GM23338 (cell line): ENCODE data around the gene MARCHF2. TPM values are rescaled to one million over a fixed set of nuclear protein-coding genes. Genes with fewer than 3 reads are reported as not detected.
"Not testable (repeated sequence)": the region's sequence is repeated elsewhere in the genome, so short reads cannot be mapped to it uniquely, and the experiment has no call there.

Experiments used
- ATAC-seq: fragments of 200-7000 bp; cut with Tn5 transposase; 3 replicates; pipeline ENCODE4 v1.9.1; 2020
- DNase-seq: peaks from one replicate; pipeline ENCODE4 v3.0.0-alpha.2; 2015; ENCODE audit warnings: low spot score
- H2AFZ ChIP-seq: fragments of 200-600 bp; sonication (generic); 2 replicates; pipeline ENCODE4 v1.8.0; 2016; ENCODE audit warnings: antibody characterized with exemption, mild to moderate bottlenecking, moderate library complexity
- H3F3A ChIP-seq: fragments of 200-600 bp; sonication (generic); replicated peaks from 2 replicates; pipeline ENCODE4 v1.8.0; 2017; ENCODE audit warnings: antibody characterized with exemption, mixed run types, low read depth
- H3K27ac ChIP-seq: fragments of 200-600 bp; sonication (generic); 2 replicates; pipeline ENCODE4 v1.6.1; 2016; ENCODE audit warnings: low read depth
- H3K27me3 ChIP-seq: fragments of 200-600 bp; sonication (generic); 2 replicates; pipeline ENCODE4 v1.8.0; 2016; ENCODE audit warnings: mild to moderate bottlenecking, mixed run types, moderate library complexity; ENCODE audit not compliant: insufficient read depth
- H3K36me3 ChIP-seq: fragments of 200-600 bp; sonication (generic); 2 replicates; pipeline ENCODE4 v1.8.0; 2016; ENCODE audit warnings: mild to moderate bottlenecking; ENCODE audit not compliant: insufficient read depth
- H3K4me1 ChIP-seq: fragments of 200-600 bp; sonication (generic); 2 replicates; pipeline ENCODE4 v1.8.0; 2016; ENCODE audit warnings: mild to moderate bottlenecking, moderate library complexity; ENCODE audit not compliant: insufficient read depth
- H3K4me2 ChIP-seq: fragments of 200-600 bp; sonication (generic); 2 replicates; pipeline ENCODE4 v1.7.1; 2017; ENCODE audit warnings: mixed run types
- H3K4me3 ChIP-seq: fragments of 200-600 bp; sonication (generic); 2 replicates; pipeline ENCODE4 v1.6.1; 2016; ENCODE audit warnings: mixed run types
- H3K79me2 ChIP-seq: fragments of 200-600 bp; sonication (generic); replicated peaks from 2 replicates; pipeline ENCODE4 v1.8.0; 2017; ENCODE audit warnings: mild to moderate bottlenecking; ENCODE audit not compliant: insufficient read depth
- H3K9me2 ChIP-seq: fragments of 200-600 bp; sonication (generic); 2 replicates; pipeline ENCODE4 v1.8.0; 2017; ENCODE audit not compliant: insufficient read depth
- H4K20me1 ChIP-seq: fragments of 200-600 bp; sonication (generic); replicated peaks from 2 replicates; pipeline ENCODE4 v1.8.0; 2017; ENCODE audit warnings: mild to moderate bottlenecking; ENCODE audit not compliant: insufficient read depth
- H3K27ac Mint-ChIP-seq: 2 replicates; pipeline ENCODE4 v1.8.0; 2020; ENCODE audit warnings: inconsistent platforms, mild to moderate bottlenecking, moderate library complexity, mixed read lengths
- H3K27me3 Mint-ChIP-seq: 3 replicates; pipeline ENCODE4 v1.8.0; 2022; ENCODE audit warnings: low read depth, mild to moderate bottlenecking, moderate library complexity, mixed read lengths, inconsistent platforms; ENCODE audit not compliant: insufficient read depth, poor library complexity
- H3K36me3 Mint-ChIP-seq: 3 replicates; pipeline ENCODE4 v1.8.0; 2021; ENCODE audit warnings: low read depth, mild to moderate bottlenecking, inconsistent platforms, moderate library complexity, mixed read lengths
- H3K4me1 Mint-ChIP-seq: 3 replicates; pipeline ENCODE4 v1.8.0; 2020; ENCODE audit warnings: mild to moderate bottlenecking, inconsistent platforms, mixed read lengths
- H3K4me3 Mint-ChIP-seq: 3 replicates; pipeline ENCODE4 v1.8.0; 2021; ENCODE audit warnings: moderate library complexity, mild to moderate bottlenecking, inconsistent platforms, mixed read lengths
- H3K9me3 Mint-ChIP-seq: 3 replicates; pipeline ENCODE4 v1.8.0; 2020; ENCODE audit warnings: moderate library complexity, mild to moderate bottlenecking, inconsistent platforms, mixed read lengths
- EZH2 ChIP-seq: fragments of 200-600 bp; sonication (generic); IDR thresholded peaks from one replicate; pipeline ENCODE4 v1.8.0; 2017; ENCODE audit warnings: antibody characterized with exemption, mild to moderate bottlenecking, low read depth; ENCODE audit not compliant: unreplicated experiment
- EZH2phosphoT487 ChIP-seq: fragments of 200-600 bp; sonication (generic); IDR thresholded peaks from one replicate; pipeline ENCODE4 v1.8.1; 2018; ENCODE audit warnings: antibody characterized with exemption; ENCODE audit not compliant: unreplicated experiment
- NANOG ChIP-seq: IDR thresholded peaks from 2 replicates; pipeline ENCODE4 v1.6.1; 2016; ENCODE audit warnings: antibody characterized with exemption, borderline replicate concordance
- ZNF462 ChIP-seq: fragments of 250-450 bp; sonication (Bioruptor Pico); IDR thresholded peaks from 2 replicates; pipeline ENCODE4 v1.5.0; 2020; ENCODE audit warnings: mild to moderate bottlenecking, moderate library complexity
- polyA plus RNA-seq: library from polyadenylated mRNA; unstranded; fragments of >200 nt; fragmentation: Nextera tagmentation; extraction: Ambion mirVana; gene quantifications from 2 replicates; pipeline ENCODE4 v1.2.1, GENCODE V29; 2016
- total RNA-seq: library from RNA; depleted of rRNA; stranded (reverse); fragments of >200 nt; shearing (Covaris generic); gene quantifications from 2 replicates; pipeline ENCODE4 v1.2.3, GENCODE V29; 2014
- TF ChIP-seq, protein P1 (sequence below), 2 experiments: fragments of 200-600 bp in 1 of 2; sonication (generic) in 1 of 2; conservative IDR thresholded peaks; 2 replicates each; pipeline versions ENCODE4 v1.5.1 to v1.6.1; 2016 to 2017; ENCODE audit warnings: antibody characterized with exemption in 2 of 2, low read depth in 2 of 2, mild to moderate bottlenecking in 2 of 2, moderate library complexity in 1 of 2
- TF ChIP-seq, protein P2 (sequence below): IDR thresholded peaks from 2 replicates; pipeline ENCODE4 v1.6.1; 2016; ENCODE audit warnings: antibody characterized with exemption

The MARCHF2 gene
- total and polyA plus RNA-seq, 2 experiments from 2014 or later, result 18.9 to 50.1 TPM

GRCh38 chr19:8410718-8411117, 2.4 kb upstream of the MARCHF2 start:
- H3K4me1 ChIP-seq, H3K9me2 ChIP-seq, H3K4me1 Mint-ChIP-seq, H3K27ac ChIP-seq, DNase-seq, H3K36me3 Mint-ChIP-seq, H3K4me3 Mint-ChIP-seq, H3F3A ChIP-seq, H2AFZ ChIP-seq, H3K27ac Mint-ChIP-seq, H4K20me1 ChIP-seq, H3K36me3 ChIP-seq, H3K4me3 ChIP-seq, H3K27me3 ChIP-seq, H3K4me2 ChIP-seq, H3K79me2 ChIP-seq, ATAC-seq, H3K9me3 Mint-ChIP-seq: not testable (repeated sequence)
- H3K27me3 Mint-ChIP-seq, result peaks cover 20% of the 10 kb centered on the region
- TF ChIP-seq, protein P1, sequence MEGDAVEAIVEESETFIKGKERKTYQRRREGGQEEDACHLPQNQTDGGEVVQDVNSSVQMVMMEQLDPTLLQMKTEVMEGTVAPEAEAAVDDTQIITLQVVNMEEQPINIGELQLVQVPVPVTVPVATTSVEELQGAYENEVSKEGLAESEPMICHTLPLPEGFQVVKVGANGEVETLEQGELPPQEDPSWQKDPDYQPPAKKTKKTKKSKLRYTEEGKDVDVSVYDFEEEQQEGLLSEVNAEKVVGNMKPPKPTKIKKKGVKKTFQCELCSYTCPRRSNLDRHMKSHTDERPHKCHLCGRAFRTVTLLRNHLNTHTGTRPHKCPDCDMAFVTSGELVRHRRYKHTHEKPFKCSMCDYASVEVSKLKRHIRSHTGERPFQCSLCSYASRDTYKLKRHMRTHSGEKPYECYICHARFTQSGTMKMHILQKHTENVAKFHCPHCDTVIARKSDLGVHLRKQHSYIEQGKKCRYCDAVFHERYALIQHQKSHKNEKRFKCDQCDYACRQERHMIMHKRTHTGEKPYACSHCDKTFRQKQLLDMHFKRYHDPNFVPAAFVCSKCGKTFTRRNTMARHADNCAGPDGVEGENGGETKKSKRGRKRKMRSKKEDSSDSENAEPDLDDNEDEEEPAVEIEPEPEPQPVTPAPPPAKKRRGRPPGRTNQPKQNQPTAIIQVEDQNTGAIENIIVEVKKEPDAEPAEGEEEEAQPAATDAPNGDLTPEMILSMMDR (conservative IDR thresholded peaks at IDR 0.05; ENCODE audit: low read depth in 2 of 2), result peak; percentile 28 to 42; a peak in 3 of 4 replicates

GRCh38 chr19:8413629-8413995, 507 bp downstream of the MARCHF2 start:
- H3K9me2 ChIP-seq, result no peaks in the 10 kb centered on the region
- 0 out of 2 replicates have a peak, but pooled peaks cover 6% of the 10 kb centered on the region for H3K27me3 ChIP-seq
- H3F3A ChIP-seq, result 0 out of 2 replicates have a peak, but pooled peaks cover 10% of the 10 kb centered on the region
- H2AFZ ChIP-seq, result peak overlapping the region; percentile 97
- no peak overlapping the region for H3K27ac ChIP-seq
- H3K4me1 Mint-ChIP-seq, result peaks cover 4% of the 10 kb centered on the region
- no peaks in the 10 kb centered on the region for H3K36me3 ChIP-seq
- peak overlapping the region; percentile 90 for H3K4me2 ChIP-seq
- no peaks in the 10 kb centered on the region for H3K79me2 ChIP-seq
- H3K9me3 Mint-ChIP-seq, result no peaks in the 10 kb centered on the region; the same call in 2 of the 3 replicates
- peak overlapping the region; percentile 73 for H3K4me3 ChIP-seq
- H3K27ac Mint-ChIP-seq, result no peak overlapping the region
- ATAC-seq (peak; percentile 11), DNase-seq (no peak)
- H4K20me1 ChIP-seq, result no peaks in the 10 kb centered on the region
- peaks cover 4% of the 10 kb centered on the region; the same call in 1 of the 2 replicates for H3K4me1 ChIP-seq
- H3K4me3 Mint-ChIP-seq, result peak overlapping the region; percentile 66
- H3K36me3 Mint-ChIP-seq, result no peaks in the 10 kb centered on the region
- peaks cover 18% of the 10 kb centered on the region for H3K27me3 Mint-ChIP-seq
- TF ChIP-seq, protein P1 (conservative IDR thresholded peaks at IDR 0.05; ENCODE audit: low read depth in 2 of 2), result no peak
- TF ChIP-seq NANOG (no peak), EZH2 (no peak), EZH2phosphoT487 (no peak), ZNF462 (no peak)
- TF ChIP-seq, protein P2, sequence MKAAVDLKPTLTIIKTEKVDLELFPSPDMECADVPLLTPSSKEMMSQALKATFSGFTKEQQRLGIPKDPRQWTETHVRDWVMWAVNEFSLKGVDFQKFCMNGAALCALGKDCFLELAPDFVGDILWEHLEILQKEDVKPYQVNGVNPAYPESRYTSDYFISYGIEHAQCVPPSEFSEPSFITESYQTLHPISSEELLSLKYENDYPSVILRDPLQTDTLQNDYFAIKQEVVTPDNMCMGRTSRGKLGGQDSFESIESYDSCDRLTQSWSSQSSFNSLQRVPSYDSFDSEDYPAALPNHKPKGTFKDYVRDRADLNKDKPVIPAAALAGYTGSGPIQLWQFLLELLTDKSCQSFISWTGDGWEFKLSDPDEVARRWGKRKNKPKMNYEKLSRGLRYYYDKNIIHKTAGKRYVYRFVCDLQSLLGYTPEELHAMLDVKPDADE, result no peak
